ENCODE data around the gene ANGPT4. TPM values are rescaled to one million over a fixed set of nuclear protein-coding genes. Genes with fewer than 3 reads are reported as not detected.

ANGPT4 gene
- total RNA-seq, 1 donor from 2014 or later: 0.07 TPM

DNA sequence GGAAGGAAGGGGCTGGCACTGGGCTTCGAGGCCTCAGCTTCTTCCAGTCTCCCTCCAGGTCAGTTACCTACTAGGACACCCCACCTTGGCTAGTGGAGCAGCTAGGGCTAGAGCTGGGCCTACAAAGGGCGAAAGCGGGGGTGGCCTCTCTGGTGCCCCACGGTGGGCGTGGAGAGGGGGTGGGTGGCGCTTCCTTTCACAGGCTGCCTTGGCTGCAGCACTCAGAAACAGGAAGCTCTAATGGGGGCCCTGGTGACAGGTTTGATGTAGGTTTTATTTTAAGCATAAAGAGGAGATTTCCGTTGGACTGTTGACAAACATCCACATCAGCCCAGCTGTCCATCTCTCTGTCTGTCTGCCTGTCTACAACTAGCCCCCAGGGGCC, 69.2 kb downstream of the ANGPT4 start:
- peak overlapping the region; percentile 51 for H3K4me3 Mint-ChIP-seq

DNA sequence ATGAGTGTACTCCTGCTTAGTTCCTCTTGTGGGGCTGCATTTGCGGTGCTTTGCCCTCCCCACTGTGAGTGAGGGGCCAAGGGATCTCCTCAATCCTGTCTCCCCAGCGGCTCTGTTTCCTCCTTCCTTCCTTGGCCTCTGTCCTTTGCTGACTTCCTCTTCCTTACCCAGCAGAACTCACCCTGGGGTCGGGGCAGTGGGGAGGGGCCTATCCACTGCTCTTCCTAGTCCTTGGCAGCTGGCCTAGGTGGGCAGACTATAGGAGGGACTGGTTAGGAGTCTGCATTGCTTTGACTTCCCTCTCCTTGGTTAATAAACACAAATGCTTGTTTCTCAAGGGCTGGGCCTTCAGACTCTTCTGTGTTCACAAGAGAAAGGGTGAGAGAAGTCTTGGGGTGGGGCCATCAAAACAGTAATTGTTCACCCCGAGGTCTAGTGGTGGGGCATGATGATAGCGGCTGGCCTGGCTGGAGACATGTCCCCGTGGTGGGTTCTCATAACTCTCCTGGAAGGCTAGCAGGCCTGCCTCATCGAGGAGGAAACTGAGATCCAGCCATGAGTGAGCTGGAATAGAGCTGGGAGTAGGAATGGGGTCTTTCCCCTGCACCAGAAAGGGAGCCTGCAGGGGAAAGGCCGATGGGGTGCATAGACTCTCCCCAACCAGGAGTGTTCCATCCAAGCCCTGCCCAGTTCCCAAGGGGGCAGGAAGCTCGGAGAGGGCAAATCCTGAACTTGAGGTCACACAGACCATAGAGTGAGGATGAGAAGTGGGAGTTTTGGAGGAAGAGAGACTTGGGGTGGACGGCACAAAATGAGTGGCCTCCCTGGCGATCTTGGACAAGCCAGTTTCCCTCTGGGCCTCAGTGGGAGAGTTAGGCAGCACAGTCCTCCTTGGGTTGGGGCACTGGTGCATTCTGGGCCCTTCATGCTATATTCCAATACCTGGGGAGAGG, 69.9 kb downstream of the ANGPT4 start:
- no peaks in the 10 kb centered on the region for H3K36me3 Mint-ChIP-seq
- peak overlapping the region; percentile 73 for H3K4me3 Mint-ChIP-seq
- peaks cover 22% of the 10 kb centered on the region for H3K4me1 Mint-ChIP-seq (ENCODE audit: unreplicated experiment)
- H3K27me3 Mint-ChIP-seq: peaks cover 15% of the 10 kb centered on the region
- H3K9me3 Mint-ChIP-seq: no peaks in the 10 kb centered on the region
- no peak for DNase-seq (ENCODE audit: extremely low spot score, unreplicated experiment)
- H3K27ac Mint-ChIP-seq: no peak overlapping the region
- TF ChIP-seq, protein P1, sequence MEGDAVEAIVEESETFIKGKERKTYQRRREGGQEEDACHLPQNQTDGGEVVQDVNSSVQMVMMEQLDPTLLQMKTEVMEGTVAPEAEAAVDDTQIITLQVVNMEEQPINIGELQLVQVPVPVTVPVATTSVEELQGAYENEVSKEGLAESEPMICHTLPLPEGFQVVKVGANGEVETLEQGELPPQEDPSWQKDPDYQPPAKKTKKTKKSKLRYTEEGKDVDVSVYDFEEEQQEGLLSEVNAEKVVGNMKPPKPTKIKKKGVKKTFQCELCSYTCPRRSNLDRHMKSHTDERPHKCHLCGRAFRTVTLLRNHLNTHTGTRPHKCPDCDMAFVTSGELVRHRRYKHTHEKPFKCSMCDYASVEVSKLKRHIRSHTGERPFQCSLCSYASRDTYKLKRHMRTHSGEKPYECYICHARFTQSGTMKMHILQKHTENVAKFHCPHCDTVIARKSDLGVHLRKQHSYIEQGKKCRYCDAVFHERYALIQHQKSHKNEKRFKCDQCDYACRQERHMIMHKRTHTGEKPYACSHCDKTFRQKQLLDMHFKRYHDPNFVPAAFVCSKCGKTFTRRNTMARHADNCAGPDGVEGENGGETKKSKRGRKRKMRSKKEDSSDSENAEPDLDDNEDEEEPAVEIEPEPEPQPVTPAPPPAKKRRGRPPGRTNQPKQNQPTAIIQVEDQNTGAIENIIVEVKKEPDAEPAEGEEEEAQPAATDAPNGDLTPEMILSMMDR (conservative IDR thresholded peaks at IDR 0.05): no peak

More for the DNA sequence above, 69.2 kb downstream of the ANGPT4 start:
- Mint-ChIP-seq H3K9me3 (no peaks in the 10 kb centered on the region), H3K27me3 (peaks cover 12% of the 10 kb centered on the region), H3K27ac (no peak overlapping the region), H3K4me1 (ENCODE audit: unreplicated experiment) (peaks cover 22% of the 10 kb centered on the region), H3K36me3 (no peaks in the 10 kb centered on the region)
- TF ChIP-seq, protein P1 (conservative IDR thresholded peaks at IDR 0.05): no peak
- DNase-seq (ENCODE audit: extremely low spot score, unreplicated experiment): no peak

DNA sequence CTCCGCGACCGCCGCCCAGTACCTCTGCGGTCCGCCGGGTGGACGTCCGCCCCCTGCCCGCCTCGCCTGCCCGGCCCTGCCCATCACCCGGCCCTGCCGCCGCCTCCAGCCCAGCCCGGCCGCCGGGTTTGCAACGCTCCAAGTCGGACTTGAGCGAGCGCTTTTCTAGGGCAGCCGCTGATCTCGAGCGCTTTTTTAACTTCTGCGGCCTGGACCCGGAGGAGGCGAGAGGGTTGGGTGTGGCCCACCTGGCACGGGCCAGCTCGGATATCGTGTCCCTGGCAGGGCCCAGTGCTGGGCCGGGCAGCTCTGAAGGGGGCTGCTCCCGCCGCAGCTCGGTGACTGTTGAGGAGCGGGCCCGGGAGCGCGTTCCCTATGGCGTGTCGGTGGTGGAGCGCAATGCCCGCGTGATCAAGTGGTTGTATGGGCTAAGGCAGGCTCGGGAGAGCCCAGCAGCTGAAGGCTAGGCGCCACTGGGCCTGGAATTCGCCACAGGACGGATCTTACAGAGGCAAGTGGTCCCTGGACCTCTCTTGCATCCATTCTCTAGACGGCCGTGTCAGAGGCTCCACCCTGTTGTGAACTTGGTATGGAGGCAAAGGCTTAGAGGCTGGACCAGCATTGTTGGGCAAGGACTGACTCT, 70.8 kb downstream of the ANGPT4 start:
- TF ChIP-seq, protein P1 (conservative IDR thresholded peaks at IDR 0.05): no peak
- Mint-ChIP-seq H3K27ac (no peak overlapping the region), H3K4me1 (ENCODE audit: unreplicated experiment) (peaks cover 22% of the 10 kb centered on the region), H3K27me3 (peaks cover 18% of the 10 kb centered on the region), H3K36me3 (no peaks in the 10 kb centered on the region), H3K4me3 (no peak overlapping the region), H3K9me3 (no peaks in the 10 kb centered on the region)
- DNase-seq (ENCODE audit: extremely low spot score, unreplicated experiment): no peak

DNA sequence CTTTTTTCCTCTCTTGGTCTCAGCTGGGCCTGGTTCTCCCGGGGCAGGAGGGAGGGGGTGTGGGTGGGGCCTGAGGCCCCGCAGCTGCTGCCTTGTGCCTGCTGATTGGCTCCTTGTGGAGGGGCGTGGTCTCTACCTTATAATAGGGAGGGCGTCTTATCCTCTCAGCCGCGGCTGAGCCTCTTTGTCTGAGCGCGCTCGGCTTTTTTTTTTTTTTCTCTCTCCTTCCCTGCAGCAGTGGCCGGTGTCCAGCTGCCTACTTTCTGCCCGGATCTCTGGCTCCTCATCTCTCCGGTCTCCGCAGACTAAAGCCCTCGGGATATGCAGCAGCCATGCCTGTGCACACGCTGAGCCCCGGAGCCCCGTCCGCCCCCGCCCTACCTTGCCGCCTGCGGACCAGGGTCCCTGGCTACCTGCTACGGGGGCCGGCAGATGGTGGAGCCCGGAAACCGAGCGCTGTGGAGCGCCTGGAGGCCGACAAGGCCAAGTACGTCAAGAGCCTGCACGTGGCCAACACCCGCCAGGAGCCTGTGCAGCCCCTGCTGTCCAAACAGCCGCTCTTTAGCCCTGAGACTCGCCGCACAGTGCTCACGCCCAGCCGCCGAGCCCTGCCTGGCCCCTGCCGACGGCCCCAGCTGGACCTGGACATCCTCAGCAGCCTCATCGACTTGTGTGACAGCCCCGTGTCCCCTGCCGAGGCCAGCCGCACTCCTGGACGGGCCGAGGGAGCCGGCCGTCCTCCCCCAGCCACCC, 71.5 kb downstream of the ANGPT4 start:
- H3K4me1 Mint-ChIP-seq (ENCODE audit: unreplicated experiment): peaks cover 22% of the 10 kb centered on the region
- TF ChIP-seq, protein P1 (conservative IDR thresholded peaks at IDR 0.05): no peak
- DNase-seq (ENCODE audit: extremely low spot score, unreplicated experiment): peak; percentile 86
- peak overlapping the region; percentile 82 for H3K27ac Mint-ChIP-seq
- no peaks in the 10 kb centered on the region for H3K36me3 Mint-ChIP-seq
- peaks cover 22% of the 10 kb centered on the region for H3K27me3 Mint-ChIP-seq
- peak overlapping the region; percentile 84 for H3K4me3 Mint-ChIP-seq
- no peaks in the 10 kb centered on the region for H3K9me3 Mint-ChIP-seq

DNA sequence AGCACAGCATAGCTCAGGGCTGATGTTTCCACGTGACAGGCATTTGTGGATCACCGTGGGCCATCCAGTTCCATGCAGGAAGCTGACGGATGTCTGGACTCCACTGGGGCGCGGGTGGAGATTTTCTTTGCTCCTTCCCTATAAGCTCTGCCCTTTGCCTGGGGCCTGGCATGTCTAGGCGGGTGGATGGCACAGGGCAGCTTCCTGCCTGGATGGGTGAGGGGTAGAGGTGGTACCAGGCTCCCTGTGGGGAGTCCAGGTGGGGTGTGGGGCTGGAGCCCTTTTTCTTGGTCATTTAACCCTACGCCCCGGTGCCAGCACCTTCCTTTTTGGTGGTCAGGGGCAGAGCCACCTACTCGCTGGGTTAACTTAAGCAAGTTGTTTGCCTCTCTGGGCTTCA, 72.2 kb downstream of the ANGPT4 start:
- Mint-ChIP-seq H3K9me3 (no peaks in the 10 kb centered on the region), H3K27me3 (peaks cover 22% of the 10 kb centered on the region), H3K36me3 (no peaks in the 10 kb centered on the region), H3K27ac (peak overlapping the region; percentile 82), H3K4me1 (ENCODE audit: unreplicated experiment) (peaks cover 22% of the 10 kb centered on the region), H3K4me3 (peak overlapping the region; percentile 84)
- TF ChIP-seq, protein P1 (conservative IDR thresholded peaks at IDR 0.05): no peak
- DNase-seq (ENCODE audit: extremely low spot score, unreplicated experiment): no peak

Measured in type B pancreatic cell (in vitro differentiated cells).